SK-N-SH (cell line): Measurements from ENCODE around the gene SPOCK3. TPM values are rescaled to one million over a fixed set of nuclear protein-coding genes. Genes with fewer than 3 reads are reported as not detected.

Source experiments
- CTCF ChIA-PET: fragments of 300-600, 350-600 bp; formaldehyde crosslinking; extraction: SDS; loops from one replicate; lab custom pipeline; 2021; lab: Yijun Ruan, JAX
- POLR2A ChIA-PET: fragments of 350-600 bp; sonication (Branson Sonifier 250); formaldehyde crosslinking; extraction: SDS; loops from one replicate; lab custom pipeline; 2020; ENCODE audit warnings: antibody characterized with exemption, inconsistent platforms; lab: Yijun Ruan, JAX
- DNase-seq: peaks from one replicate; pipeline ENCODE4 v3.0.0; 2012
- H2AFZ ChIP-seq: fragments of 200-600 bp; sonication (generic); 2 replicates; pipeline ENCODE4 v1.8.1; 2016; ENCODE audit warnings: antibody characterized with exemption, mild to moderate bottlenecking, low read depth
- H3F3A ChIP-seq: fragments of 200-600 bp; sonication (generic); replicated peaks from 2 replicates; pipeline ENCODE3; 2016; ENCODE audit warnings: antibody characterized with exemption, mild to moderate bottlenecking; ENCODE audit not compliant: insufficient read depth
- H3K27ac ChIP-seq, 2 experiments: fragments of 200-500 bp in 1 of 2; fragments of 200-600 bp in 1 of 2; sonication (Bioruptor generic) in 1 of 2; sonication (generic), shearing (Covaris generic) in 1 of 2; 2 replicates each; pipeline versions ENCODE4 v1.5.1 to v1.6.1; 2014 to 2016; ENCODE audit warnings: low read depth in 2 of 2, inconsistent platforms in 1 of 2, low read length in 1 of 2, mild to moderate bottlenecking in 1 of 2, mixed read lengths in 1 of 2
- H3K27me3 ChIP-seq: fragments of 200-600 bp; sonication (generic), shearing (Covaris generic); 2 replicates; pipeline ENCODE4 v1.6.1; 2016; ENCODE audit warnings: mixed run types; ENCODE audit not compliant: insufficient read depth
- H3K36me3 ChIP-seq, 2 experiments: fragments of 200-500 bp in 1 of 2; fragments of 200-600 bp in 1 of 2; sonication (Bioruptor generic) in 1 of 2; sonication (generic) in 1 of 2; replicated peaks in 1 of 2; 2 replicates each; pipeline versions ENCODE3 to v1.5.1; 2014 to 2016; ENCODE audit warnings: low read length in 1 of 2, mild to moderate bottlenecking in 1 of 2; ENCODE audit not compliant: insufficient read depth in 2 of 2, control insufficient read depth in 1 of 2
- H3K4me1 ChIP-seq, 2 experiments: fragments of 200-500 bp in 1 of 2; fragments of 200-600 bp in 1 of 2; sonication (Bioruptor generic) in 1 of 2; sonication (generic), shearing (Covaris generic) in 1 of 2; 2 replicates each; pipeline versions ENCODE4 v1.5.1 to v1.6.1; 2014 to 2016; ENCODE audit warnings: low read depth in 1 of 2, low read length in 1 of 2, mixed run types in 1 of 2; ENCODE audit not compliant: insufficient read depth in 2 of 2, control insufficient read depth in 1 of 2
- H3K4me2 ChIP-seq: fragments of 200-600 bp; sonication (generic), shearing (Covaris generic); 2 replicates; pipeline ENCODE4 v1.6.1; 2017; ENCODE audit warnings: mixed run types
- H3K4me3 ChIP-seq, 2 experiments: fragments of 200-500 bp in 1 of 2; fragments of 200-600 bp in 1 of 2; sonication (Bioruptor generic) in 1 of 2; sonication (generic), shearing (Covaris generic) in 1 of 2; 2 replicates each; pipeline versions ENCODE4 v1.5.1 to v1.8.1; 2014 to 2016; ENCODE audit warnings: low read depth in 2 of 2, inconsistent platforms in 1 of 2, low read length in 1 of 2, mild to moderate bottlenecking in 1 of 2, mixed read lengths in 1 of 2, moderate library complexity in 1 of 2
- H3K79me2 ChIP-seq: fragments of 200-600 bp; sonication (generic); 2 replicates; pipeline ENCODE4 v1.8.1; 2017; ENCODE audit warnings: mild to moderate bottlenecking; ENCODE audit not compliant: insufficient read depth
- H3K9ac ChIP-seq: fragments of 200-600 bp; sonication (generic); 2 replicates; pipeline ENCODE4 v1.6.1; 2017; ENCODE audit warnings: mixed run types
- H3K9me2 ChIP-seq: fragments of 200-600 bp; sonication (generic); 2 replicates; pipeline ENCODE4 v1.6.1; 2017; ENCODE audit warnings: mixed run types
- H3K9me3 ChIP-seq: fragments of 200-600 bp; sonication (generic); 2 replicates; pipeline ENCODE4 v1.6.1; 2017; ENCODE audit warnings: mixed run types, mild to moderate bottlenecking, moderate library complexity
- H4K20me1 ChIP-seq: fragments of 200-600 bp; sonication (generic); 2 replicates; pipeline ENCODE4 v1.6.1; 2017; ENCODE audit warnings: mild to moderate bottlenecking, mixed run types; ENCODE audit not compliant: insufficient read depth
- CHD2 ChIP-seq: fragments of 150-350 bp; IDR thresholded peaks from 2 replicates; pipeline ENCODE4 v1.6.1; 2018; ENCODE audit warnings: low read length; ENCODE audit not compliant: partially characterized antibody
- CTCF ChIP-seq: fragments of 200-600 bp; sonication (generic); IDR thresholded peaks from 2 replicates; pipeline ENCODE4 v1.6.1; 2017; ENCODE audit warnings: antibody characterized with exemption, mild to moderate bottlenecking, moderate library complexity
- ELF1 ChIP-seq: IDR thresholded peaks from 2 replicates; pipeline ENCODE4 v1.4.0; 2012
- IRF3 ChIP-seq: fragments of 150-350 bp; IDR thresholded peaks from 2 replicates; pipeline ENCODE4 v1.6.1; 2016; ENCODE audit warnings: mild to moderate bottlenecking, low read depth, low read length
- MAX ChIP-seq: IDR thresholded peaks from 2 replicates; pipeline ENCODE4 v1.4.0; 2012; ENCODE audit warnings: low read depth
- NFIC ChIP-seq: IDR thresholded peaks from 2 replicates; pipeline ENCODE4 v1.4.0; 2012; ENCODE audit warnings: borderline replicate concordance
- NRF1 ChIP-seq: IDR thresholded peaks from 2 replicates; pipeline ENCODE4 v1.6.1; 2012; ENCODE audit warnings: low read depth, mild to moderate bottlenecking, low read length
- POLR2AphosphoS5 ChIP-seq: IDR thresholded peaks from 2 replicates; pipeline ENCODE4 v1.6.1; 2012; ENCODE audit warnings: low read depth, low read length
- RAD21 ChIP-seq: IDR thresholded peaks from 2 replicates; pipeline ENCODE4 v1.6.1; 2012; ENCODE audit warnings: mild to moderate bottlenecking, low read length
- RCOR1 ChIP-seq: fragments of 150-350 bp; IDR thresholded peaks from 2 replicates; pipeline ENCODE4 v1.6.1; 2017; ENCODE audit warnings: antibody characterized with exemption, low read length
- REST ChIP-seq: IDR thresholded peaks from 2 replicates; pipeline ENCODE4 v1.6.1; 2012; ENCODE audit warnings: mild to moderate bottlenecking, low read depth, low read length, moderate library complexity
- RFX5 ChIP-seq: IDR thresholded peaks from 2 replicates; pipeline ENCODE4 v1.6.1; 2012; ENCODE audit warnings: mild to moderate bottlenecking, improper control_type of control experiment, low read length
- SMC3 ChIP-seq: IDR thresholded peaks from 2 replicates; pipeline ENCODE4 v1.6.1; 2012; ENCODE audit warnings: low read depth, low read length, improper control_type of control experiment
- TAF1 ChIP-seq: IDR thresholded peaks from 2 replicates; pipeline ENCODE4 v1.6.1; 2012; ENCODE audit warnings: low read depth, mild to moderate bottlenecking, low read length, moderate library complexity, borderline replicate concordance
- TEAD4 ChIP-seq: IDR thresholded peaks from 2 replicates; pipeline ENCODE4 v1.4.0; 2012; ENCODE audit warnings: mild to moderate bottlenecking, borderline replicate concordance; ENCODE audit not compliant: insufficient read depth
- USF2 ChIP-seq: fragments of 150-350 bp; IDR thresholded peaks from 2 replicates; pipeline ENCODE4 v1.6.1; 2017; ENCODE audit warnings: antibody characterized with exemption, low read length, low read depth, borderline replicate concordance
- YY1 ChIP-seq: IDR thresholded peaks from 2 replicates; pipeline ENCODE4 v1.4.0; 2012; ENCODE audit warnings: low read depth, mild to moderate bottlenecking
- WGBS: methylation state at CpG from one replicate; pipeline ENCODE4 v1.1.6; 2017; ENCODE audit warnings: low lambda C conversion rate; 5-methylcytosine and 5-hydroxymethylcytosine counted together
- polyA plus RNA-seq, 3 experiments: library from polyadenylated mRNA; depleted of rRNA; stranded (reverse); fragments of >200 nt; gene quantifications; 2 replicates each; pipeline ENCODE4 v1.2.3, GENCODE V29; 2012

Gene SPOCK3
- polyA plus RNA-seq, 1 of the 3 experiments (the other 2 are of a cell fraction): not detected

- Histone ChIP-seq H3K36me3 (no peaks in the 10 kb centered on the region), H3K9me3 (no peaks in the 10 kb centered on the region; the same call in 1 of the 2 replicates), H2AFZ (no peak overlapping the region), H3K4me3 (no peak overlapping the region), H4K20me1 (no peaks in the 10 kb centered on the region), H3K9ac (no peak overlapping the region), H3K4me2 (no peak overlapping the region), H3F3A (no peaks in the 10 kb centered on the region), H3K27me3 (no peaks in the 10 kb centered on the region), H3K79me2 (no peaks in the 10 kb centered on the region), H3K27ac (no peak overlapping the region), H3K9me2 (no peaks in the 10 kb centered on the region), H3K4me1 (no peaks in the 10 kb centered on the region)
- WGBS: 31% methylated on average over 3 of the region's 3 CpGs
- ChIA-PET CTCF (interaction anchor here (1.0 kb wide), 1 partner anchor 10 kb away, joined by 7 read pairs; no protein-coding TSS in a partner anchor), POLR2A (no interaction called here)
- TF ChIP-seq NFIC: no peak
- DNase-seq: no peak
These were observed 202.6 kb downstream of the SPOCK3 start for GRCh38 chr4:167031534-167032156.

- no peak for TF ChIP-seq SMC3
- no peak for TF ChIP-seq YY1
- no peak for TF ChIP-seq POLR2AphosphoS5
- TF ChIP-seq IRF3: no peak
- TF ChIP-seq TEAD4: no peak
- TF ChIP-seq ELF1: no peak
- no peak for TF ChIP-seq RAD21
- TF ChIP-seq REST: no peak
- no peak for TF ChIP-seq CTCF
- TF ChIP-seq CHD2: no peak
- TF ChIP-seq TAF1: no peak
- TF ChIP-seq RCOR1: no peak
- no peak for TF ChIP-seq NRF1
- no peak for TF ChIP-seq USF2
- no peak for TF ChIP-seq MAX
- TF ChIP-seq RFX5: no peak
- POLR2A ChIA-PET: no interaction called here
- Histone ChIP-seq H3K4me1 (no peaks in the 10 kb centered on the region), H3K9ac (no peak overlapping the region), H3K36me3 (no peaks in the 10 kb centered on the region), H3K4me3 (no peak overlapping the region), H3K79me2 (no peaks in the 10 kb centered on the region), H3K9me2 (no peaks in the 10 kb centered on the region), H3F3A (no peaks in the 10 kb centered on the region), H3K27me3 (no peaks in the 10 kb centered on the region), H3K27ac (no peak overlapping the region), H3K9me3 (no peaks in the 10 kb centered on the region; the same call in 1 of the 2 replicates), H4K20me1 (no peaks in the 10 kb centered on the region), H2AFZ (no peak overlapping the region), H3K4me2 (no peak overlapping the region)
- 8% methylated on average over 3 of the region's 3 CpGs for WGBS
- CTCF ChIA-PET: no interaction called here
- no peak for DNase-seq
These were observed 205.3 kb downstream of the SPOCK3 start for GRCh38 chr4:167028976-167029375.
